Stimulated activated CD4-positive, alpha-beta T cell treated with anti-CD3 and anti-CD28 coated beads, Interleukin-12 subunit alpha, Interleukin-12 subunit beta, amount 100 ng/mL, for 48 hours (primary cell): ENCODE measurements around the gene ALDOC.

Source experiments
- DNase-seq, 3 donors: peaks; one replicate each; pipeline ENCODE4 v3.0.0-alpha.2; 2020; ENCODE audit warnings: low read depth in 2 of 3, low spot score in 1 of 3

The ALDOC gene

DNA sequence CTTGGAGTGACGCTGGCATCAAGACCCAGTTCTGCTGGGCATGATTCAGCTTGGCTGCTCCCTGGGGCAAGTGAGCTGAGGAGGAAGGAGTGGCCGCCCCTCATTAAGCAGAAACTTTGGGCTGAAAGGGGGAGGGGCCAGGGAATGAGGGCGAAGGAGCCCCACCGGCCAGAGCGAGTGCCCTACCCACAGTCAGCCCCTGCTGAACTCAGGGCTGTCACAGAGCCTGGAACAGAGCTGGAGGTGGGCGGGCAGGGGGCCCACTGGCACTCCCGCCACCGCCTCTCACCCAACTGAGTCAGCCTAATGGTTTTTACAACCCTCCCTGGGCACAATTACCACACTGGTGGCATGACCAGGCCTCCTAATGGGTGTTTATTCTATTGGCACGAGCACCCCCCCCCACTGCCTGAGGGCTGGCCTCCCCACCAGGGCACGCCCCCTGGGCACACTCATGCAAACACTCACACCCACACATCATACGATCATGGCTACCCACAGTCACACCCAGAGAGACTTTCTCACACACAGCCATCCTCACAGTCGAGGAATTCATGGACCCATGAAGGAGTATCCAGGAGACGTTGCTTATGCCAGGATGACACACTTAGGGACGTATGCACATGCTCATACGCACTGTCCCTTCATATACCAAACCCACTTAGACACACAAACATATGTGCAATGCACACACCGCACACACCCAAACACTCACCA lies 43.4 kb downstream of the ALDOC start:
- no peak for DNase-seq

DNA sequence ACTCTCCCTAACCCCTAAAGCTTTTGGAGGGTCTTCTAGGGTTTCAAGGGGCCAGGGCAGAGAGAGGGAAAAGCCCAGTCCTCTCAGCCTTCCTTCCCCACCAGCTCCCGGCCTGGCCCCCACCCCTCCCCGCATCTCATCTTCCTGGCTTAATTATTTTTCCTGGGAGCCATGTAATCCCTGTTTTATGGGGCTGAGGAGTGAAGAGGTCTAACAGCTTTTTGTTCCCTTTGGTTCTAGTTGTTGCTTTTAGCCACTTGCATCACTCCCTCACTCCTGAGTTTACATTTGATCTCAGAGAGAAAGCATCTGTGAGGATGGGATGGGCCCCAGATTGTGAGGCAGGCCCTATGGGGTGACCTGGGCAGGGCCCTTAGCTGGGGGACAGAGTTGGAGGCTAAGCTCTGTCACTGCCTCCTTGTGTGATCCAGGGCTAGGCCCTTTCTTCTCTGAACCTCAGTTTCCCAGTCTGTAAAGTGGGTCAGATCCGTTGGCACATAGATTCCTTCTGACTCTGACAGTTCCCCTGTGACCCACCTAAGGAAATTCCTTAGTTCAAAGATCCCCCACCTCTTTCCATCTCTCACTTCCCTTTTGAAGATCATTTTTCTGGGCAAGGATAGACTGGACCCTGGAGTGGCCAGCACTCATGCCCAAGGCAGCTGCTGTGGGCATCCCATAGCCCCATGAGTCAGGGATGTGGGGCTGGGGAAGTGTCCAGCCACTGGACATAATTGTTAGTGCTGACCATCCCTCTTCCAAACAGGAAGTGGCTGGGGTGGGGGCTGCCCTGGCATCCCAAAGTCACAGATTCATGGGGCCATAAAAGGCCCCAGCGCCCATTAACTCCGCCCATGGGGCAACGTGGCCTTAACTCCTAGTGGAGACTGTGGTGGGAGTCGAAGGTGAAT lies 44.4 kb downstream of the ALDOC start:
- DNase-seq = no peak

DNA sequence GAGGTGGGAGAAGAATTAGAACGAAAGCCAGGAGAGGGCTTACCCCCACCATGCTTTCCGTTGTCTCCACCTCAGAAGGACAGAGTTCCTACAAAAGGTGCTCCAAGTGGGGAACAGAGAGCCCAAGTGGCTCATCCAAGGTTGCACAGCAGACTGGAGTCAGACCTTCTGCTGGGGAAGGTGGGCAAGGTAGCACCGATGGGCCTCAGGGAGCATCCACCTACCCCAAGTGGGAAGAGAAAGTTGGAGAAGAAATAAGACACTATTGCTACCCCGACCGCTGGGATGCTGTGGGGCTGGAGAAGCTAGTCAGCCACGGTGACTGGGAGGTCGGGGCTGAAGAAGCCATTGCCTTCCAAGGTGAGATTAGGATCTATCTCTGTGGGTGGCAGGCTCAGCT lies 45.8 kb downstream of the ALDOC start:
- no peak for DNase-seq

DNA sequence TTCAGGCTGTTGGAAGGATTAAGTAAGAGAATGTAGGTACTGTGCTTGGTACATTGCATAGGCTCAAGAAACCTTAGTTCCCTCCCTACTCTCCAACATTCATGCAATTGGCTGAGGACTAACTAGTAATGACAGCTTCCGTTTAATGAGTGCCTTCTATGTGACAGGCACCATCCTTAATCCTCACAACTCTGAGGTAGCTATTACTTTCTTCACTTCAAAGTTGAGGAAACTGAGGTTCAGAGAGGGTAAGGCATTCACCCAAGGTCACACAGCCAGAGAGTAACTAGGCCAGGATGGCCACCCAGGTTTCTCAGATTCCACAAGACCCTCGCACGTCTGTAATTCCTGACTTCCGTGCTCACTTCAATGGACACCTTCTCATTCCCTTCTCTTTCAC lies 46.4 kb downstream of the ALDOC start:
- no peak for DNase-seq

DNA sequence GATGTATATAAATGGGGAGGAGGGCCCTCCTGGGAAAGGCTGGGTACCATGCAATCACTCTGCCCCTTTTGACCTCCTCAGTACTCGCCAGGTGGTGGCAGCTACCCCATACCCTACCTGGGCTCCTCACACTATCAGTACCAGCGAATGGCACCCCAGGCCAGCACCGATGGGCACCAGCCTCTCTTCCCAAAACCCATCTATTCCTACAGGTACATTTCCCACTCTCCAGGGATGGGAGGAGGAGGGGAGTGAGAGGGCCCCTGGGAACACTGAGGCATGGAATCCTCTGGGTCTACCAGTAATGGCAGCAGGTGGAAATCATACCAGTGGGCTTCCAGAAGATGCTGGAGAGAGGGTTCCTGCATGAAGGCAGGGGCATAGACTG lies 47.7 kb downstream of the ALDOC start:
- no peak for DNase-seq

DNA sequence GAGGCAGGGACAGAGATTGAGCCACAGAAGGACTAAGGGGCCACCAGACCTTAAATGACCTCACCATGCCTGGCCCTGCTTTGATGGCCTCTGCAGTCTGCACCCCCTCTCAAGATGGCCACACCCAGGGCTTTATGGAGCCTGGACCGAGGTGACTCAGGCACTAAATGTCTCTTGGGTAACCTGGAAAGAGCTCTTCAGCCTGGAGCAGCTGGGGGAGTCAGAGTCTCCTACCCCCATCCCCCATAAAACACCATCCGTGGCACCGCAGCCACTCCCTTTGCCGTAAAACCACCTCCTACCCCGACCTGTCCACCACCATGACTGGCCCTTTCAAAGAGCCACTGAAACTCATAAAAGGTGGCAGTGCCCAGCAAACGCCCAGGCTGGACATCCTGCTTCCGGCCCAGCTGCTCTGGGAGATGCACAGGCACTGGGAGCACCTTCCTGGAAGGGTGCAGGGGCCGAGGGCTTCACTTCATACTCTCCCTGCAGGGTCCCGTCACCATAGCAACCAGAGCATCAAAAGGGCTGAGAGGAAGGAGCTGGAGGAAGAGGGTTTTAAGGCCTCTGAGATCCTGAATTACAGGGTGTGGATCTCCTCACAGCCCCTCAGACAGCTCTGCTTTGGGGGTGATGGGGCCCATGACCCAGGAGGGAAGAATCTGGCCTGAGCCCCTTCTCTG lies 48.2 kb downstream of the ALDOC start:
- DNase-seq = no peak

DNA sequence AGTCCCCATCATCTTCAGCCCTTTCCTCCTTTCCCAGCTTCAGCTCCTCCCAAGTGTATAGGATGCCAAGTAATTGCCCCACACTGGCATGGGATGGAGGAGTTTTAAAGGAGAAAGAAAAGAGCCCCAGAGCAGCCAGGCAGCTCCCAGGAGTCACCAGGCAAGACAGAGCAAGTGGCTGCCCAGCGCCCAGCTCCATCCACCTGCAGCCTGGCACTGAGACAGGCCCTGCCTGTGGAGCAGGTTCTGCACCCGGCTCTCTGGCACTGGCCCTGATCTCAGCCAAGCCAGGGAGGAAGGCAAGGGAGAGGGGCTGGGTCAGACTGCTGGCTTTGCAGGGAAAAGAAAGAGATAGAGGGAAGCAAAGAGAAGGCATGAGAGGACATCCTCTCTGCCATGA lies 48.8 kb downstream of the ALDOC start:
- no peak for DNase-seq

DNA sequence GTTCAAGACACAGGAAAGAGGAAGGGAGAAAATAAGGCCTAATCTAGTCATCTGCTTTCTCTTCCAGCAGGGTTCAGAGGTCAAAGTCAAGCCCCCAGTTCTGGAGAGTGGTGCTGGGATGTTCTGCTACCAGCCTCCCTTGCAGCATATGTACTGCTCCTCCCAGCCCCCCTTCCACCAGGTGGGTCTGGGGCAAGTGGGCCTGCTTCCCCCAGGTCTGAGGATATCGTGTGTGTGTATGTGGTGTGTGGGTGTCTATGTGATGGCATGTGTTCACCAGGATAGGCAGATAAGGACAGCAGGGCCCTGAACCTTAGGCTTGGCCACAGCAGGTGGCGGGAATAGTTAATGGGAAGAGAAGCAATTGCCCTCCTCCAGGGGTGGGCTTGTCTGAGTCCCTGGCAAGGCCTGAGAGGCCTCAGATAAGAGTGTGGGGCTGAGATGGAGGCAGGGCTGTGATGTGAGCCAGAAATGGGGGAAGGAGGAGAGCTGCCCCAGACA lies 49.5 kb downstream of the ALDOC start:
- no peak for DNase-seq

DNA sequence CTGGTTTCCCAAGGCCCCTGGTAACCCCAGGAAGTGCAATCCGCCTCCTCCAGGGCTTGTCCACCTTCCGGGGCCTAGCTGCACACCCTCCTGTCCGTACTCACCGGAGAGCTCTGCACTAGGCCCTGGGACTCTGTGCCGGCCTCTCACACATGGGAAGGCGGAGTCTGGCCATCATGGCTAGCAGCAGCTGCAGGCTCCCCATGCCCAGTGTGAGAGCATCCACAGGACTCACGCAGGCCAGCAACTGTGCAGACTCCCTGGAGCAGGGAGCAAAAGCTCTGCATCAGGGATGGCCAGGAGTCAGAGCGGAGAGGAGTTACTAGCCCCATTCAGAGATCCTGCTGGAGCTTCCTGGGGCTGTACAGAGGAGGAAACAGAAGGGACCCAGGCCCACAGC lies 50.3 kb downstream of the ALDOC start:
- DNase-seq = no peak

DNA sequence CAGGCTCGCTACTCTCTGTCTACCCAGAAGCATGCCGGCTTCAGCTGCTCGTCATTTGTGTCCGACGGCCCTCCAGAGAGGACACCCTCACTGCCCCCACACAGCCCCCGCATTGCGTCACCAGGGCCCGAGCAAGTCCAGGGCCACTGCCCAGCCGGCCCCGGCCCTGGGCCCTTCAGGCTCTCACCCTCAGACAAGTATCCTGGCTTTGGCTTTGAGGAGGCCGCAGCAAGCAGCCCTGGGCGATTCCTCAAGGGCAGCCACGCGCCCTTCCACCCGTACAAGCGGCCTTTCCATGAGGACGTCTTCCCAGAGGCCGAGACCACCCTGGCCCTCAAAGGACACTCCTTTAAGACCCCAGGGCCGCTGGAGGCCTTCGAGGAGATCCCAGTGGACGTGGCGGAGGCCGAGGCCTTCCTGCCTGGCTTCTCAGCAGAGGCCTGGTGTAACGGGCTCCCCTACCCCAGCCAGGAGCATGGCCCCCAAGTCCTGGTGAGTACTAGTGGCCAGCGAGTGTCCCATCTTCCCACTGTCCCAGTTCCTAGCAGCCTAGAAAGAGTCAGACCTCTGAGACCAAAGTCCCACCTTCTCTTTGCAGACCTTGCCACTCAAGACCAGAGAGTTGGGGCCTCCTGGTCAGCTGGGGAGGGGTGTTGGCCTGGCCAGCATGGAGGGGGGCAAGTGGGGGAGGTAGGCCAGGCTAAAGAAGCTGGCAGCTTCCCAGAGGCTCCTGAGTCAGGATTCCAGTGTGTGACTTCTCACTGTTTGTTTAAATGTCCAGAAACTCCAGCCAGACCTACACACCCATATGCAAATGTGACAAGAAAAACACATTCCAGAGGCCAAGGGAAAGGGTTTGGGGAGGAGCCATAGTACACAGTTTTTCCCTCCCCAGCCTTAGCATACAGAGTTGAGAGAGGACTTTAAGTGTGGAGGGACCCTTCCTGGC lies 51.9 kb downstream of the ALDOC start:
- no peak for DNase-seq

DNA sequence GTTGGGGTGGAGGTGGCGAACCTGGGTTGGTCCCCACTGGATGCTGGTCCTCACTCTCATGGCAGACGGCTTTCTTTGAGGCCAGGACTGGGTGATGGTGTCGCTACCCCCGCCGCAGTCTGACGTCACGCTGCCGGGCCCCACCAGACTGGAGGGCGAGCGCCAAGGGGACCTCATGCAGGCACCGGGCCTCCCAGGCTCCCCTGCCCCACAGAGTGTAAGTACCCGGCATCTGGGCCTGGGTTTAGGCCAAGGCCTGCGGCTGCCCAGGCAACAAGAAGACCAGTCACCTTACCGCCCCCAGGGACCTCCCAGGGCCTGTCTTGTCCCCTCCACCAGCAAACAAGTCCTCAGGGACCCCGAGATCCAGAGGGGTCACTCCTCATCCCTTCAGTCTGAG lies 52.8 kb downstream of the ALDOC start:
- no peak for DNase-seq

DNA sequence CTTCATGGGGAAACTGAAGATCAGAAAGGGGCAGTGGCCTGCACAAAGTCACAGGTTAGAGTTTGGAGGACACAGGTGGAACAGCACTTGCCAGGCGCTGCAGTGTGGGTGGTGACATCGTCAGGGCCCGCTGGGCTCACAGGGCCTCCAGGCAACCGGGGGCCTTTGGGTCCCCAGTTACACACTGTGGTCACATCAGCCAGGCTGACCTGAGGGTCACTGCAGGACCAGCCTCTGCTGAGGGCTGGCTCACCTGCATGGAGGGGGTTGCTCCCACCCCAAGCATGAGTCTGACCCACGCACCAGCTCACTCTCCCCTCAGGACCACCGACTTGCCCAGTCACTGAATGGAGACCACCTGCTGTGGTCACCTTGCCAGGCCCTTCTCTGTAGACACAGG lies 53.5 kb downstream of the ALDOC start:
- DNase-seq = no peak
